HepG2 (cell line): Measurements from ENCODE around the gene RPS28. TPM values are rescaled to one million over a fixed set of nuclear protein-coding genes. Genes with fewer than 3 reads are reported as not detected.

ENCODE experiments used
- AGO1 ChIP-seq: fragments of 200-400 bp; formaldehyde crosslinking; IDR thresholded peaks from 2 replicates; pipeline ENCODE4 v1.6.1; 2017; ENCODE audit warnings: mild to moderate bottlenecking, low read depth, low read length, moderate library complexity; ENCODE audit not compliant: poor library complexity, severe bottlenecking
- FLYWCH1 ChIP-seq: sonication (generic); formaldehyde crosslinking; IDR thresholded peaks from 2 replicates; pipeline ENCODE4 v1.8.1; 2023; ENCODE audit warnings: mild to moderate bottlenecking, missing genetic modification reagents
- HIVEP1 ChIP-seq: sonication (generic); formaldehyde crosslinking; IDR thresholded peaks from 2 replicates; pipeline ENCODE4 v1.4.0; 2020; ENCODE audit warnings: mild to moderate bottlenecking, missing genetic modification reagents
- KDM6A ChIP-seq: IDR thresholded peaks from 2 replicates; pipeline ENCODE4 v1.6.1; 2016; ENCODE audit warnings: low read depth
- MATR3 ChIP-seq: sonication (generic); formaldehyde crosslinking; IDR thresholded peaks from 2 replicates; pipeline ENCODE4 v1.4.0; 2020; ENCODE audit warnings: missing genetic modification reagents
- NFRKB ChIP-seq: fragments of 450-650 bp; IDR thresholded peaks from 2 replicates; pipeline ENCODE4 v1.6.1; 2017
- NR1H2 ChIP-seq: sonication (generic); formaldehyde crosslinking; IDR thresholded peaks from 2 replicates; pipeline ENCODE4 v1.8.1; 2022; ENCODE audit warnings: low read depth, missing genetic modification reagents, borderline replicate concordance
- PATZ1 ChIP-seq: sonication (generic); formaldehyde crosslinking; IDR thresholded peaks from 2 replicates; pipeline ENCODE4 v1.4.0; 2020; ENCODE audit warnings: missing genetic modification reagents
- PHF5A ChIP-seq: IDR thresholded peaks from one replicate; pipeline ENCODE4 v1.6.1; 2018; ENCODE audit warnings: low read depth, missing genetic modification reagents; ENCODE audit not compliant: unreplicated experiment
- SOX5 ChIP-seq: IDR thresholded peaks from 2 replicates; pipeline ENCODE4 v1.6.1; 2016; ENCODE audit warnings: borderline replicate concordance
- TOE1 ChIP-seq: sonication (generic); formaldehyde crosslinking; IDR thresholded peaks from 2 replicates; pipeline ENCODE4 v1.4.0; 2020; ENCODE audit warnings: mild to moderate bottlenecking, missing genetic modification reagents
- ZBTB38 ChIP-seq: sonication (generic); formaldehyde crosslinking; IDR thresholded peaks from 2 replicates; pipeline ENCODE4 v1.5.1; 2020; ENCODE audit warnings: mild to moderate bottlenecking, missing genetic modification reagents
- ZBTB8A ChIP-seq: sonication (generic); formaldehyde crosslinking; IDR thresholded peaks from 2 replicates; pipeline ENCODE4 v1.4.0; 2020; ENCODE audit warnings: mild to moderate bottlenecking, low read depth, missing genetic modification reagents, borderline replicate concordance
- ZFP90 ChIP-seq: sonication (generic); formaldehyde crosslinking; IDR thresholded peaks from 2 replicates; pipeline ENCODE4 v1.8.0; 2022; ENCODE audit warnings: missing genetic modification reagents, mild to moderate bottlenecking, inconsistent platforms, borderline replicate concordance
- ZNF124 ChIP-seq: sonication (generic); formaldehyde crosslinking; IDR thresholded peaks from 2 replicates; pipeline ENCODE4 v1.4.0; 2020; ENCODE audit warnings: missing genetic modification reagents
- ZNF234 ChIP-seq: sonication (generic); formaldehyde crosslinking; conservative IDR thresholded peaks from 2 replicates; pipeline ENCODE4 v1.5.1; 2020; ENCODE audit warnings: mild to moderate bottlenecking, missing genetic modification reagents
- ZNF441 ChIP-seq: sonication (generic); formaldehyde crosslinking; IDR thresholded peaks from 2 replicates; pipeline ENCODE4 v1.7.0; 2021; ENCODE audit warnings: missing genetic modification reagents, borderline replicate concordance
- ZNF496 ChIP-seq: sonication (generic); formaldehyde crosslinking; IDR thresholded peaks from 2 replicates; pipeline ENCODE4 v1.8.1; 2023; ENCODE audit warnings: mild to moderate bottlenecking, moderate library complexity, missing genetic modification reagents; ENCODE audit not compliant: insufficient replicate concordance
- ZNF563 ChIP-seq: sonication (generic); formaldehyde crosslinking; IDR thresholded peaks from 2 replicates; pipeline ENCODE4 v1.8.0; 2022; ENCODE audit warnings: mild to moderate bottlenecking, moderate library complexity, missing genetic modification reagents
- ZNF644 ChIP-seq: IDR thresholded peaks from 2 replicates; pipeline ENCODE4 v1.6.1; 2016; ENCODE audit warnings: low read depth
- ZNF672 ChIP-seq: sonication (generic); formaldehyde crosslinking; IDR thresholded peaks from 2 replicates; pipeline ENCODE4 v1.8.1; 2022; ENCODE audit warnings: missing genetic modification reagents
- ZNF776 ChIP-seq: sonication (generic); formaldehyde crosslinking; IDR thresholded peaks from 2 replicates; pipeline ENCODE4 v1.4.0; 2020; ENCODE audit warnings: mild to moderate bottlenecking, missing genetic modification reagents
- ZNF780A ChIP-seq: sonication (generic); formaldehyde crosslinking; IDR thresholded peaks from 2 replicates; pipeline ENCODE4 v1.8.0; 2022; ENCODE audit warnings: mild to moderate bottlenecking, missing genetic modification reagents, moderate library complexity
- ZNF800 ChIP-seq: sonication (generic); formaldehyde crosslinking; IDR thresholded peaks from 2 replicates; pipeline ENCODE4 v1.4.0; 2020; ENCODE audit warnings: missing genetic modification reagents
- ZSCAN30 ChIP-seq: sonication (generic); formaldehyde crosslinking; IDR thresholded peaks from 2 replicates; pipeline ENCODE4 v1.5.0; 2020; ENCODE audit warnings: mild to moderate bottlenecking, missing genetic modification reagents
- polyA plus RNA-seq, 8 experiments: library from polyadenylated mRNA; depleted of rRNA in 3 of 8; stranded (reverse) in 7 of 8; unstranded in 1 of 8; fragments of >200 nt; fragmentation: Illumina TruSeq in 4 of 8; extraction: Trizol in 4 of 8; gene quantifications; 2 replicates each; pipeline versions ENCODE4 v1.2.1 to v1.2.3, GENCODE V29; 2011 to 2016; ENCODE audit warnings: low read depth in 4 of 8, missing spikeins in 1 of 8, mixed read lengths in 1 of 8; ENCODE audit not compliant: insufficient read depth in 1 of 8
- total RNA-seq, 5 experiments: library from RNA; depleted of rRNA; stranded (reverse); fragments of >200 nt; fragmentation: Illumina TruSeq; extraction: Trizol; gene quantifications; 2 replicates each; pipeline ENCODE4 v1.2.3, GENCODE V29; 2016; ENCODE audit warnings: low read depth in 1 of 5
- TF ChIP-seq, protein P1 (sequence below): sonication (generic); formaldehyde crosslinking; IDR thresholded peaks from 2 replicates; pipeline ENCODE4 v1.8.1; 2023; ENCODE audit warnings: missing genetic modification reagents, inconsistent platforms, borderline replicate concordance

RPS28 gene
- total and polyA plus RNA-seq, 2 of the 13 experiments (the other 11 are each of a cell fraction or from before 2014, with no cell fraction given) = 281 to 545 TPM

GRCh38 chr19:8307965-8308866 is 13.1 kb upstream of the RPS28 start, which contains the start of gene CD320 (continued):
- TF ChIP-seq PHF5A (CRISPR knock-in tag) (no peak), FLYWCH1 (CRISPR knock-in tag) (no peak), ZNF672 (peak; percentile 21), ZNF644 (no peak), ZNF780A (CRISPR knock-in tag) (peak; percentile 36), AGO1 (peak; percentile 94), ZBTB38 (CRISPR knock-in tag) (peak; percentile 85), ZNF496 (CRISPR knock-in tag) (no peak), MATR3 (no peak), ZSCAN30 (CRISPR knock-in tag) (peak; percentile 92), SOX5 (peak; percentile 53; the same call in 1 of the 2 replicates), ZNF800 (CRISPR knock-in tag) (peak; percentile 95), ZFP90 (CRISPR knock-in tag) (peak; percentile 94; the same call in 1 of the 2 replicates), ZNF234 (CRISPR knock-in tag) (peak; percentile 95), ZNF776 (CRISPR knock-in tag) (peak; percentile 96), HIVEP1 (CRISPR knock-in tag) (peak; percentile 71), KDM6A (CRISPR knock-in tag) (no peak), ZNF124 (CRISPR knock-in tag) (peak; percentile 20; the same call in 1 of the 2 replicates), ZBTB8A (CRISPR knock-in tag) (no peak), ZNF441 (CRISPR knock-in tag) (peak; percentile 87; the same call in 1 of the 2 replicates), NR1H2 (CRISPR knock-in tag) (no peak; the same call in 1 of the 2 replicates), NFRKB (no peak), ZNF563 (CRISPR knock-in tag) (peak; percentile 87; the same call in 1 of the 2 replicates), TOE1 (peak; percentile 73; the same call in 1 of the 2 replicates), PATZ1 (peak; percentile 44; the same call in 1 of the 2 replicates)
- TF ChIP-seq, protein P1, sequence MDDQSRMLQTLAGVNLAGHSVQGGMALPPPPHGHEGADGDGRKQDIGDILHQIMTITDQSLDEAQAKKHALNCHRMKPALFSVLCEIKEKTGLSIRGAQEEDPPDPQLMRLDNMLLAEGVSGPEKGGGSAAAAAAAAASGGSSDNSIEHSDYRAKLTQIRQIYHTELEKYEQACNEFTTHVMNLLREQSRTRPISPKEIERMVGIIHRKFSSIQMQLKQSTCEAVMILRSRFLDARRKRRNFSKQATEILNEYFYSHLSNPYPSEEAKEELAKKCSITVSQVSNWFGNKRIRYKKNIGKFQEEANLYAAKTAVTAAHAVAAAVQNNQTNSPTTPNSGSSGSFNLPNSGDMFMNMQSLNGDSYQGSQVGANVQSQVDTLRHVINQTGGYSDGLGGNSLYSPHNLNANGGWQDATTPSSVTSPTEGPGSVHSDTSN = peak; percentile 92
